ENCODE data around the gene CHTF8. TPM values are rescaled to one million over a fixed set of nuclear protein-coding genes. Genes with fewer than 3 reads are reported as not detected.

Gene CHTF8
- total and polyA plus RNA-seq, 2 experiments from 2014 or later = 80.0 to 83.6 TPM

GRCh38 chr16:69114346-69114975 is 17.9 kb downstream of the CHTF8 start:
- H3K79me2 ChIP-seq = no peaks in the 10 kb centered on the region
- peaks cover 9% of the 10 kb centered on the region for H4K20me1 ChIP-seq (ENCODE audit: insufficient read depth, poor library complexity, severe bottlenecking)
- H3K4me2 ChIP-seq = no peak overlapping the region
- H3K4me3 ChIP-seq = no peak overlapping the region
- WGBS (ENCODE audit: low lambda C conversion rate, missing lambda C conversion rate) = 97% methylated on average over 25 of the region's 25 CpGs
- DNase-seq (ENCODE audit: low spot score) = no peak
- H3K27ac ChIP-seq = no peak overlapping the region
- H3K4me1 ChIP-seq (ENCODE audit: insufficient read depth) = no peaks in the 10 kb centered on the region
- H3K36me3 ChIP-seq (replicated peaks; ENCODE audit: insufficient read depth, low read depth) = no peaks in the 10 kb centered on the region
- H3K27me3 ChIP-seq = no peaks in the 10 kb centered on the region
- no peaks in the 10 kb centered on the region for H3K9me2 ChIP-seq (replicated peaks; ENCODE audit: insufficient read depth)
- no peak for TF ChIP-seq CTCF (IDR thresholded peaks at IDR 0.05; ENCODE audit: poor library complexity)
- TF ChIP-seq EZH2 (IDR thresholded peaks at IDR 0.05; ENCODE audit: borderline replicate concordance) = no peak
- TF ChIP-seq EZH2phosphoT487 (IDR thresholded peaks at IDR 0.05; ENCODE audit: low read depth, severe bottlenecking, unreplicated experiment) = no peak
- no peak overlapping the region for H2AFZ ChIP-seq
- H3K9me3 ChIP-seq (ENCODE audit: low read depth) = no peaks in the 10 kb centered on the region

- no peak overlapping the region for H3K4me3 ChIP-seq
- peaks cover 2% of the 10 kb centered on the region for H3K4me1 ChIP-seq (ENCODE audit: insufficient read depth)
- H3K9me3 ChIP-seq (ENCODE audit: low read depth) = no peaks in the 10 kb centered on the region
- 98% methylated on average over 7 of the region's 7 CpGs for WGBS (ENCODE audit: low lambda C conversion rate, missing lambda C conversion rate)
- H2AFZ ChIP-seq = no peak overlapping the region
- H3K9me2 ChIP-seq (replicated peaks; ENCODE audit: insufficient read depth) = no peaks in the 10 kb centered on the region
- H4K20me1 ChIP-seq (ENCODE audit: insufficient read depth, poor library complexity, severe bottlenecking) = peaks cover 5% of the 10 kb centered on the region
- no peaks in the 10 kb centered on the region for H3K36me3 ChIP-seq (replicated peaks; ENCODE audit: insufficient read depth, low read depth)
- H3K4me2 ChIP-seq = no peak overlapping the region
- no peak for TF ChIP-seq EZH2phosphoT487 (IDR thresholded peaks at IDR 0.05; ENCODE audit: low read depth, severe bottlenecking, unreplicated experiment)
- no peaks in the 10 kb centered on the region for H3K79me2 ChIP-seq
- peaks cover 10% of the 10 kb centered on the region for H3K27me3 ChIP-seq
- no peak for DNase-seq (ENCODE audit: low spot score)
- no peak overlapping the region for H3K27ac ChIP-seq
These were observed 19.2 kb downstream of the CHTF8 start for GRCh38 chr16:69113216-69113615.

GRCh38 chr16:69112285-69113129 is 19.9 kb downstream of the CHTF8 start:
- peaks cover 17% of the 10 kb centered on the region for H3K27me3 ChIP-seq
- no peak overlapping the region for H3K27ac ChIP-seq
- H3K36me3 ChIP-seq (replicated peaks; ENCODE audit: insufficient read depth, low read depth) = no peaks in the 10 kb centered on the region
- H4K20me1 ChIP-seq (ENCODE audit: insufficient read depth, poor library complexity, severe bottlenecking) = peaks cover under 1% of the 10 kb centered on the region
- H3K4me2 ChIP-seq = no peak overlapping the region
- H3K9me3 ChIP-seq (ENCODE audit: low read depth) = no peaks in the 10 kb centered on the region
- no peaks in the 10 kb centered on the region for H3K9me2 ChIP-seq (replicated peaks; ENCODE audit: insufficient read depth)
- no peak overlapping the region for H2AFZ ChIP-seq
- 54% methylated on average over 6 of the region's 6 CpGs for WGBS (ENCODE audit: low lambda C conversion rate, missing lambda C conversion rate)
- TF ChIP-seq CTCF (IDR thresholded peaks at IDR 0.05; ENCODE audit: poor library complexity) (peak; percentile 61), EZH2 (IDR thresholded peaks at IDR 0.05; ENCODE audit: borderline replicate concordance) (no peak)
- H3K79me2 ChIP-seq = no peaks in the 10 kb centered on the region
- peaks cover 9% of the 10 kb centered on the region for H3K4me1 ChIP-seq (ENCODE audit: insufficient read depth)
- H3K4me3 ChIP-seq = no peak overlapping the region
- peak; percentile 69 for DNase-seq (ENCODE audit: low spot score)

GRCh38 chr16:69111876-69112230 is 20.5 kb downstream of the CHTF8 start:
- peaks cover 16% of the 10 kb centered on the region for H3K4me1 ChIP-seq (ENCODE audit: insufficient read depth)
- no peak overlapping the region for H3K27ac ChIP-seq
- no peak overlapping the region for H2AFZ ChIP-seq
- H3K9me3 ChIP-seq (ENCODE audit: low read depth) = no peaks in the 10 kb centered on the region
- H3K9me2 ChIP-seq (replicated peaks; ENCODE audit: insufficient read depth) = no peaks in the 10 kb centered on the region
- no peak overlapping the region for H3K4me2 ChIP-seq
- 97% methylated on average over 5 of the region's 5 CpGs for WGBS (ENCODE audit: low lambda C conversion rate, missing lambda C conversion rate)
- peaks cover 23% of the 10 kb centered on the region for H3K27me3 ChIP-seq
- H3K36me3 ChIP-seq (replicated peaks; ENCODE audit: insufficient read depth, low read depth) = no peaks in the 10 kb centered on the region
- no peak overlapping the region for H3K4me3 ChIP-seq
- peaks cover 8% of the 10 kb centered on the region for H4K20me1 ChIP-seq (ENCODE audit: insufficient read depth, poor library complexity, severe bottlenecking)
- TF ChIP-seq EZH2 (IDR thresholded peaks at IDR 0.05; ENCODE audit: borderline replicate concordance) (no peak), EZH2phosphoT487 (IDR thresholded peaks at IDR 0.05; ENCODE audit: low read depth, severe bottlenecking, unreplicated experiment) (no peak), CTCF (IDR thresholded peaks at IDR 0.05; ENCODE audit: poor library complexity) (no peak)
- H3K79me2 ChIP-seq = no peaks in the 10 kb centered on the region
- no peak for DNase-seq (ENCODE audit: low spot score)
